ENCODE data around the gene RUNDC1.
A peak's percentile ranks its signal among the peaks of the same experiment; 100 is the strongest.
"Not testable (repeated sequence)": the region's sequence is repeated elsewhere in the genome, so short reads cannot be mapped to it uniquely, and the experiment has no call there.

Gene RUNDC1

DNA sequence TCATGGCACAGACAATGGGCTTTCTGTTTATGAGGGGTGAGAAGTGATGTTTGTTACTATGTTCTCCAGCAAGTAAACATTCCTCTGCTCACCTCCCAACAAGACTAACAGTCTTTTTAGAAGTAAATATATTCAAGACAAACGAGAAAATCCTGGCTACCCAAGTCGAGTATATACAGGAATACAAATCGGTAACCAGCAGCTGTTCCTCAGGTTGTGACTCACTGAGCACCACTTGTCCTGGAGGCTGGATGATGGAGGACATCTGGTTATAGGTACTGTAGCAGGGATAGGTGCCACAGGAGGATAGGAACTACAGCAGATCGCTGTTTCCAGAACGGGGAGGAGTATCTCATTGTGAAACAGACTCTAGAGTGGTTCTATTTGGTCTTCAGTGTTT is 12.5 kb downstream of the RUNDC1 start:
- Histone ChIP-seq H3K9me3 (ENCODE audit: control insufficient read depth, insufficient read depth, low read depth, low read length) (no peaks in the 10 kb centered on the region), H3K27ac (ENCODE audit: low read depth, low read length) (no peak overlapping the region), H3K4me3 (ENCODE audit: low read depth, low read length) (no peak overlapping the region), H3K27me3 (ENCODE audit: control insufficient read depth, insufficient read depth, low read length) (no peaks in the 10 kb centered on the region), H3K4me1 (ENCODE audit: control insufficient read depth, insufficient read depth, low read length) (no peaks in the 10 kb centered on the region), H3K9ac (ENCODE audit: low read length) (no peak overlapping the region), H3K36me3 (ENCODE audit: control insufficient read depth, insufficient read depth, low read length) (peaks cover 50% of the 10 kb centered on the region)

DNA sequence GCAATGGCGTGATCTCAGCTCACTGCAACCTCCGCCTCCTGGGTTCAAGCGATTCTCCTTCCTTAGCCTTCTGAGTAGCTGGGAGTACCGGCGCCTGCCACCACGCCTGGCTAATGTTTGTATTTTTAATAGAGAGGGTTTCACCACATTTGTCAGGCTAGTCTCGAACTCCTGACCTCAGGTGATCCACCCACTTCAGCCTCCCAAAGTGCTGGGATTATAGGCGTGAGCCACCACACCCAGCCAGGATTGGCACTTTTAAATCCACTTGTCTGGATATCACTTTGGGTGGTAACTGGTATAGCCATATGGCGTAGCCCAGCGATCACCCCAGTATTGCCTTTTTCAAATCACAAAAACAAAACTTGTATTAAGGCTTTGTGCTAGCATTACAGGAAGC is 13.5 kb downstream of the RUNDC1 start:
- not testable (repeated sequence) for H3K27ac ChIP-seq (ENCODE audit: low read depth, low read length); H3K9ac ChIP-seq (ENCODE audit: low read length); H3K9me3 ChIP-seq (ENCODE audit: control insufficient read depth, insufficient read depth, low read depth, low read length); H3K27me3 ChIP-seq (ENCODE audit: control insufficient read depth, insufficient read depth, low read length); H3K4me3 ChIP-seq (ENCODE audit: low read depth, low read length); H3K4me1 ChIP-seq (ENCODE audit: control insufficient read depth, insufficient read depth, low read length)
- peaks cover 47% of the 10 kb centered on the region for H3K36me3 ChIP-seq (ENCODE audit: control insufficient read depth, insufficient read depth, low read length)

DNA sequence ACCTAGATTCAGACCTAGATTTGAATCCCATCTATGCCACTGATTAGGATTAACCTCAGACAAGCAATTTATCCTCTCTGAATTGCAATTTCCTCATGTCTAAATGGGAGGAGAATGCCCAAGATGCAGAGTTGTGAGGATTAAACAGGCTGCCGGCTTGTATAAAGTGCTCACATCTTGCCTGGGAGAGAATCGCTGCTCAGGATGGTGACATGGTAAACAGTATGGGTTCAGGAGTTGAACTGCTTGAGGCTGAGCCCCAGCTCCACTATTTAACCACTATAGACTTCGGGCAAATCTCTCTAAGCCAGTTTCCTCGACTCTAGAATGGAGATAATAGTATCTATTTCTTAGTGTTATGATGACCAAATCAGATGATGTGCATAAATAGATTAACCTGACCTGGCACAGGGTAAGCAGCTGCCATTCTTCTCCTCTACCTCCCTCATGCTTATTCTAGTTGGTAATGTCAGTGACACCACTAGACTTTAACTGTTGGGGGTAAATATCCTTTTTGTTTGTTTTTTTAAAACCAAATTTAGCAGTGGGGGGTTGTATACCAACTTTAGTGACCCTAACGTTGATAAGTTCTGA is 17.1 kb downstream of the RUNDC1 start:
- Histone ChIP-seq H3K4me3 (ENCODE audit: low read depth, low read length) (peak overlapping the region; percentile 50), H3K27me3 (ENCODE audit: control insufficient read depth, insufficient read depth, low read length) (no peaks in the 10 kb centered on the region), H3K9me3 (ENCODE audit: control insufficient read depth, insufficient read depth, low read depth, low read length) (no peaks in the 10 kb centered on the region), H3K4me1 (ENCODE audit: control insufficient read depth, insufficient read depth, low read length) (peaks cover 4% of the 10 kb centered on the region; the same call in 1 of the 2 replicates), H3K27ac (ENCODE audit: low read depth, low read length) (no peak overlapping the region), H3K9ac (ENCODE audit: low read length) (peak overlapping the region; percentile 13), H3K36me3 (ENCODE audit: control insufficient read depth, insufficient read depth, low read length) (peaks cover 48% of the 10 kb centered on the region)

DNA sequence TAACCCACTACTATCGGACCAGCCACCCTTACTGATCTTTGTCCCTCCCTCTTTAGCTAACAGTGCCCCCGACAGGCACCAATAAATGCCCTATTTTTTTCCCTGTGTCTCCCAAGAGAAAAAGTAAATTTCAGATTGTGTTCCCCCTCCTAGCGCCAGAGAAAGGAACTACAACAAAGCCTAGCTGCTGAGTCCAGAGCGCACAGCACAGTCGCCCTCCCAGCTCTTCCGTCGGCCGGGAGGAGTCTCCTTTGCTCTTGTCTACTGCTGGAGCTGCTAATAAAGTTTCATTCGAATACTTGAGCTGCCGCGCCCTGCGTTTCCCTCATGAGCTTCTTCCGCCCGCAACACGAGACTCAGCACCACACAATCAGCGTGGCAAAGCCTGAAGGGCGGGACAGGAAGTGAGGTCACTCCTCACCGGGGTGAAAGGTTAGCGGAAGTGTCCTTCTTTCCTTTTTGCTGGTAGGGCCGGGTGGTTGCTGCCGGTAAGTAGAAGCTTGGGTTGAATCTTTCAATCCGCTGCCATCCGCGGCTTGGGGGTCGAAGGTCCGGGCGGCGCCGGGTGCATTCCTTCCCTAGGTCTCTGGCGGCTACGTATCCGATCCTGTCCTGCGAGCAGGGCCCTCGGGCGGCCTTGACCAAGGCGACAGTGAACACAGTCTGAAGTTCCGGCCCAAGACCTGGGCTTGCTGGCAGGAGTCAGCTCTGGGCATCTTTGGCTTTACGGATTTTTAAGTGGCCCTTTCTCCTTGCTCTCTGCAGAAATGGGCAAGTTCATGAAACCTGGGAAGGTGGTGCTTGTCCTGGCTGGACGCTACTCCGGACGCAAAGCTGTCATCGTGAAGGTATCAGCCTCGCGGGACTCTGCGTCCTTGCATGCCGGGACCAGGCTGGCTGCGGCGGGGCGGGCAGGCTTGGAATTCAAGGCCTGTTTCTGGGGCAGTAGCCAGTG is 17.9 kb downstream of the RUNDC1 start, which contains the start of gene RPL27:
Gene RPL27 (plus strand): TSS at position 436 of the 955 bp plus-strand sequence. CDS start 332 bp downstream, at position 768.
- H3K4me1 ChIP-seq (ENCODE audit: control insufficient read depth, insufficient read depth, low read length), result peaks cover 4% of the 10 kb centered on the region; the same call in 1 of the 2 replicates
- peak within 1 kb of the TSS; percentile 93 for H3K27ac ChIP-seq (ENCODE audit: low read depth, low read length)
- H3K4me3 ChIP-seq (ENCODE audit: low read depth, low read length), result peak within 1 kb of the TSS; percentile 96
- peak within 1 kb of the TSS; percentile 97 for H3K9ac ChIP-seq (ENCODE audit: low read length)
- no peaks in the 10 kb centered on the region for H3K27me3 ChIP-seq (ENCODE audit: control insufficient read depth, insufficient read depth, low read length)
- no peaks in the 10 kb centered on the region for H3K9me3 ChIP-seq (ENCODE audit: control insufficient read depth, insufficient read depth, low read depth, low read length)
- H3K36me3 ChIP-seq (ENCODE audit: control insufficient read depth, insufficient read depth, low read length), result peaks cover 48% of the 10 kb centered on the region

DNA sequence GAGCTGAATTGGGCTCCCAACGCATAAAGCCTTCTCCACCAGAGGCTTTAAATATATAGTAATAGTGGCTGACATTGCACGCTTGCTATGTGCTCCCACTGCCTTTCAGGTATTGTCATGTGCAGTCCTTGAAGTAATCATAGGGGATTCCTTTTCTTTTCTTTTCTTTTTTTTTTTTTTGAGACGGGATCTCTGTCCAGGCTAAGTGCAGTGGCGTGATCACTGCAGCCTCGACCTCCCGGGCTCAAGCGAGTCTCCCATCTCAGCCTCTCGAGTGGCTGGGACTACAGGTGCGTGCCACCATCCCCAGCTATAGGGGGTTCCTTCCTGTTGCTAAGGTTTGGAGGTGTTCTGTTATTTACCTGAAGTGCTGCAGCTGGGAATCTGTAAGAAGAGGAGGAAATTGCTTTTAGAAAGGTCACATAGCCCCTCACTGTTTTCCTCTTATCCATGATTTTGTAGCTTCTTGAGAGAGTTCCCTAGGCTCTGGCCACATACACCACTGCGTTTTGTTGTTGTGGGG is 18.7 kb downstream of the RUNDC1 start:
- Histone ChIP-seq H3K36me3 (ENCODE audit: control insufficient read depth, insufficient read depth, low read length) (peaks cover 53% of the 10 kb centered on the region), H3K9ac (ENCODE audit: low read length) (peak overlapping the region; percentile 97), H3K4me3 (ENCODE audit: low read depth, low read length) (peak overlapping the region; percentile 96), H3K27ac (ENCODE audit: low read depth, low read length) (peak overlapping the region; percentile 93), H3K4me1 (ENCODE audit: control insufficient read depth, insufficient read depth, low read length) (peaks cover 4% of the 10 kb centered on the region; the same call in 1 of the 2 replicates), H3K27me3 (ENCODE audit: control insufficient read depth, insufficient read depth, low read length) (no peaks in the 10 kb centered on the region), H3K9me3 (ENCODE audit: control insufficient read depth, insufficient read depth, low read depth, low read length) (no peaks in the 10 kb centered on the region)

DNA sequence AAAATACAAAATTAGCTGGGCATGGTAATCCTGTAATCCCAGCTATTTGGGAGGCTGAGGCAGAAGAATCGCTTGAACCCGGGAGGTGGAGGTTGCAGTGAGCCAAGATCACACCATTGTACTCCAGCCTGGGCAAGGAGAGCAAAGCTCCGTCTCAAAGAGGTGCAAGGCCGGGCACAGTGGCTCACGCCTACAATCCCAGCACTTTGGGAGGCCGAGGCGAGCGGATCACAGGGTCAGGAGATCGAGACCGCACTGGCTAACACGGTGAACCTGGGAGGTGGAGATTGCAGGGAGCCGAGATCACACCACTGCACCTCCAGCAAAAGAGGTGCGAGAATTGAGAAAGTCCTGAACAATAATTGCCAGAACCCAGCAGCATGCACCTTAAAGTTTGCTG is 20.5 kb downstream of the RUNDC1 start:
- H3K4me3 ChIP-seq (ENCODE audit: low read depth, low read length); H3K27me3 ChIP-seq (ENCODE audit: control insufficient read depth, insufficient read depth, low read length); H3K9ac ChIP-seq (ENCODE audit: low read length); H3K4me1 ChIP-seq (ENCODE audit: control insufficient read depth, insufficient read depth, low read length); H3K27ac ChIP-seq (ENCODE audit: low read depth, low read length); H3K9me3 ChIP-seq (ENCODE audit: control insufficient read depth, insufficient read depth, low read depth, low read length): not testable (repeated sequence)
- H3K36me3 ChIP-seq (ENCODE audit: control insufficient read depth, insufficient read depth, low read length), result peaks cover 58% of the 10 kb centered on the region

DNA sequence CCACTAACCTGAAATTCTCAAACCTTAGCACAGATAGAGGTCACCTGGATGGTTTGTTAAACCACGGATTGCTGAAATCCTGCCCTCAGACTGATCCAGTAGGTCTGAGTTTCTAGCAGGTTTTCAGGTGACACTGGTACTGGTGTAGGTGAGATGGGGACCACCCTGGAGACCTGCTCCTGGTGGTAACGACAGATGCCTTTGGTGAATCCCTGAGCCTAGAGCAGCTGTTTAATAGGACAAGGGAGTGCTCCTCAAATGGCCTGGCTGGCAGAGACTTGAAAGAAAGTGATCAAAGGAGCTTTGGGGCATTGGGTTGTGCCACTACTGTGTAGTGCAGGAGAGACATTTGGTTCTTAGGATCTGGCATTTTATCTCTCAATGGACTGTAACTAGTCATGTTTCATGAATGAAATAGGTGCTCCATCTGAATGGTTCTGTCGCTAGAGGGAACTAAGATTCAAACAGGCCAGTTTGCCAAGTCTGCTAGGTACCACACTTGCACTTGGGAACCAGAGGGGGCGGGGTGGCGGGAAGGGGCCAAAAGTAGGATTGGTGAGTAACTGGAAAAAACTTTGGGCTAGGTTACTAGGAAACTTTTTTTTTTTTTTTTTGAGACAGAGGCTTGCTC is 23.3 kb downstream of the RUNDC1 start:
- H3K4me1 ChIP-seq (ENCODE audit: control insufficient read depth, insufficient read depth, low read length), result peaks cover 12% of the 10 kb centered on the region
- peaks cover 55% of the 10 kb centered on the region for H3K36me3 ChIP-seq (ENCODE audit: control insufficient read depth, insufficient read depth, low read length)
- no peak overlapping the region for H3K27ac ChIP-seq (ENCODE audit: low read depth, low read length)
- H3K27me3 ChIP-seq (ENCODE audit: control insufficient read depth, insufficient read depth, low read length), result no peaks in the 10 kb centered on the region
- no peak overlapping the region for H3K9ac ChIP-seq (ENCODE audit: low read length)
- H3K9me3 ChIP-seq (ENCODE audit: control insufficient read depth, insufficient read depth, low read depth, low read length), result no peaks in the 10 kb centered on the region
- no peak overlapping the region for H3K4me3 ChIP-seq (ENCODE audit: low read depth, low read length)

DNA sequence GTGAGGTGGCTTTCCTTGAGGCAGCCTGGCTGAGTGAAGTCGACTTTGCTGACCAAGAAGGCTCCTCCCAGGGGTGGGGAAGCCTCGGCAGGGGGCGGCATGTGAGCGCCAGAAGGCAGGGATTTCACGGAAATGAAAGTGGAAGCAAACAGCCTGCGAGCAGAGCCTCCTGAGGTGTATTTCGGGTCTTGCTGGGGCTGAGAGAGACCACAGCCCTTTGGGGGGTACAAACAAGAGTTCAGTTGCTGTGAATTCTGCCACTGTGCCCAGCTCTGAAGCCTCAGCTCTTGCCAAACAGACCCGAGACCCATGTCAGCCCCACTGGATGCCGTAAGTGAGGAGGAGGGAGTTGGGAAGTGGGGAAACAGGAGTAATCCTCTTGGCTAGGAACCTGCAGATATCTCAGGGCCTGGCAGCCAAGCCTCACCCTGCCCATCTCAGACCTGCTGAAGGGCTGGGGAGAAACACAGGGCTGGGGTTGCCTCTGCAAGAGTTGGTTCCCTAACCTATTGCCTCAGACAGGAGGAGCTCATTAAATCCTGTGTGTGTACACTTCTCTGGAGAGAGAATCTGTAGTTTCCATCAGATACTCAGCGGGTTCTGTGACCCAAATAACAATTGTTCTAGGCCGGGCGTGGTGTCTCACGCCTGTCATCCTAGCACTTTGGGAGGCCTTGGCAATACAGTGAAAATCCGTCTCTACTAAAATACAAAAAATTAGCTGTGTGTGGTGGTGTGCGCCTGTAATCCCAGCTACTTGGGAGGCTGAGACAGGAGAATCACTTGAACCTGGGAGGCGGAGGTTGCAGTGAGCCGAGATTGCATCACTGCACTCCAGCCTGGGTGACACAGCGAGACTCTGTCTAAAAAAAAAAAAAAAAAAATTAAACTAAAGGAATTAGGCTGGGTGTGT is 26.5 kb downstream of the RUNDC1 start, which contains the start of gene IFI35:
Gene IFI35 (plus strand): TSS at position 146 of the 913 bp plus-strand sequence. CDS start 164 bp downstream, at position 310.
- Histone ChIP-seq H3K36me3 (ENCODE audit: control insufficient read depth, insufficient read depth, low read length) (peaks cover 25% of the 10 kb centered on the region), H3K9ac (ENCODE audit: low read length) (peak within 1 kb of the TSS; percentile 83), H3K27me3 (ENCODE audit: control insufficient read depth, insufficient read depth, low read length) (no peaks in the 10 kb centered on the region), H3K9me3 (ENCODE audit: control insufficient read depth, insufficient read depth, low read depth, low read length) (no peaks in the 10 kb centered on the region), H3K4me1 (ENCODE audit: control insufficient read depth, insufficient read depth, low read length) (peaks cover 8% of the 10 kb centered on the region), H3K4me3 (ENCODE audit: low read depth, low read length) (peak within 1 kb of the TSS; percentile 62), H3K27ac (ENCODE audit: low read depth, low read length) (0 out of 2 replicates have a peak within 1 kb of the TSS, but pooled peaks have one; percentile 10)

DNA sequence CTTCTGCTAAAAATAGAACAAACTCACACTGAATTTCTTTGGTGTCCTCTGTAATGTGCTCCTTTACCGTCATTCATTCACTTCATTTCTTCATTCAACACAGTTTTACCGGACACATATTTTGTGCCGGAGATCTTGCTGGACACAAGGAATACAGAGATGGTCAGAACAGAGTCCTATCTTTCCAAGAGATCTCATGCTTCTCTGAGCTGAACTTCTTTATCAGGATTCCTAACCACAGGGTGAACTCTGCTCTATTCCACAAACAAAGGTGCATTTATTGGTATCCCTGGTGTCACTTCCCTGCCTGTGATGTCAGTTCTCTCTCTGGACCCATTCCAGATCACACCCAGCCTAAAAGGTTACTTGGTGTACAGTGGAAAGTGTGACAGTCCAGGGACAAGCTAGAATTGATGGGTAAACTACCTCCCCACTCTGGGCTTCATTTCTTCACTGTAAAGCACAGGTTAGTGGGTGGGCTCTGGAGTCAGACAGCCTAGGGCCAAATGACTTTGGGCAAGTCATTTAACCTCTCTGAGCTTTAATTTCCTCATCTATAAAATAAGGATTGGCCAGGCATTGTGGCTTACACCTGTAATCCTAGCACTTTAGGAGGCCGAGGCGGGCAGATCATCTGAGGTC is 30.4 kb downstream of the RUNDC1 start:
- peaks cover 25% of the 10 kb centered on the region for H3K4me1 ChIP-seq (ENCODE audit: control insufficient read depth, insufficient read depth, low read length)
- H3K9me3 ChIP-seq (ENCODE audit: control insufficient read depth, insufficient read depth, low read depth, low read length), result no peaks in the 10 kb centered on the region
- H3K9ac ChIP-seq (ENCODE audit: low read length), result no peak overlapping the region
- H3K4me3 ChIP-seq (ENCODE audit: low read depth, low read length), result no peak overlapping the region
- H3K27me3 ChIP-seq (ENCODE audit: control insufficient read depth, insufficient read depth, low read length), result no peaks in the 10 kb centered on the region
- H3K27ac ChIP-seq (ENCODE audit: low read depth, low read length), result no peak overlapping the region
- peaks cover 16% of the 10 kb centered on the region for H3K36me3 ChIP-seq (ENCODE audit: control insufficient read depth, insufficient read depth, low read length)
